A549 (cell line): ENCODE results near the gene ARMCX4.

Source experiments
- BCL3 ChIP-seq: fragments of >200 bp; sonication (Bioruptor Twin); formaldehyde crosslinking; IDR thresholded peaks from 3 replicates; pipeline ENCODE4 v1.6.1; 2016
- CTCF ChIP-seq: fragments of >200 bp; sonication (Bioruptor Twin); formaldehyde crosslinking; IDR thresholded peaks from 3 replicates; pipeline ENCODE4 v1.5.1; 2016
- EHMT2 ChIP-seq: fragments of 200-600 bp; sonication (generic); IDR thresholded peaks from 2 replicates; pipeline ENCODE4 v1.6.1; 2016; ENCODE audit warnings: antibody characterized with exemption, low read depth, mild to moderate bottlenecking, moderate library complexity
- ELK1 ChIP-seq: fragments of 150-350 bp; IDR thresholded peaks from 2 replicates; pipeline ENCODE4 v1.6.1; 2014; ENCODE audit warnings: low read depth, mild to moderate bottlenecking, low read length
- FOSL2 ChIP-seq, 2 experiments: fragments of 450-650 bp in 1 of 2; fragments of >200 bp in 1 of 2; sonication (Bioruptor Twin) in 1 of 2; formaldehyde crosslinking; IDR thresholded peaks; 2 replicates each; pipeline versions ENCODE4 v1.5.0 to v1.6.1; 2016 to 2020; ENCODE audit warnings: mild to moderate bottlenecking in 1 of 2, moderate library complexity in 1 of 2
- PBX3 ChIP-seq: IDR thresholded peaks from 2 replicates; pipeline ENCODE4 v1.6.1; 2012
- POLR2A ChIP-seq: IDR thresholded peaks from 2 replicates; pipeline ENCODE4 v1.6.1; 2012; ENCODE audit warnings: mild to moderate bottlenecking, low read length
- SREBF2 ChIP-seq: fragments of 450-650 bp; IDR thresholded peaks from 2 replicates; pipeline ENCODE4 v1.6.1; 2014; ENCODE audit warnings: mild to moderate bottlenecking, moderate library complexity
- TFCP2L1 ChIP-seq: fragments of 250-450 bp; sonication (Bioruptor Pico); IDR thresholded peaks from 2 replicates; pipeline ENCODE4 v1.5.0; 2021; ENCODE audit warnings: mild to moderate bottlenecking

- TF ChIP-seq PBX3 (no peak), CTCF (no peak), BCL3 (no peak), EHMT2 (no peak), POLR2A (no peak), TFCP2L1 (CRISPR knock-in tag) (no peak), SREBF2 (no peak), ELK1 (no peak), FOSL2 (IDR thresholded peaks at IDR 0.05) (no peak), FOSL2 (CRISPR knock-in tag; IDR thresholded peaks at IDR 0.05) (no peak)
Observed at GRCh38 chrX:101491943-101492342, 6.7 kb downstream of the ARMCX4 start.
